Kidney epithelial cell (primary cell): ENCODE measurements around the gene YY2. TPM values are rescaled to one million over a fixed set of nuclear protein-coding genes. Genes with fewer than 3 reads are reported as not detected.
"Not testable (repeated sequence)": the region's sequence is repeated elsewhere in the genome, so short reads cannot be mapped to it uniquely, and the experiment has no call there.

Experiments
- DNase-seq: peaks from one replicate; pipeline ENCODE4 v3.0.0-alpha.2; 2010; ENCODE audit warnings: low read depth
- H3K27me3 ChIP-seq: 2 replicates; pipeline ENCODE4 v1.6.0; 2011; ENCODE audit warnings: low read length; ENCODE audit not compliant: control insufficient read depth, insufficient read depth
- H3K36me3 ChIP-seq: 2 replicates; pipeline ENCODE4 v1.5.1; 2011; ENCODE audit warnings: low read length; ENCODE audit not compliant: control insufficient read depth, insufficient read depth
- H3K4me3 ChIP-seq: 2 replicates; pipeline ENCODE4 v1.5.1; 2011; ENCODE audit warnings: low read depth, mild to moderate bottlenecking, control low read depth, low read length
- total RNA-seq: library from RNA; depleted of rRNA; stranded (reverse); fragments of >200 nt; gene quantifications from 2 replicates; pipeline ENCODE4 v1.2.3, GENCODE V29; 2015
- TF ChIP-seq, protein P1 (sequence below): IDR thresholded peaks from 2 replicates; pipeline ENCODE4 v1.5.1; 2011; ENCODE audit warnings: mild to moderate bottlenecking, moderate library complexity, low read length, control low read depth, inconsistent platforms; ENCODE audit not compliant: insufficient read depth, poor library complexity, severe bottlenecking

The YY2 gene
- total RNA-seq, 1 donor from 2014 or later, result 1.8 TPM

DNA sequence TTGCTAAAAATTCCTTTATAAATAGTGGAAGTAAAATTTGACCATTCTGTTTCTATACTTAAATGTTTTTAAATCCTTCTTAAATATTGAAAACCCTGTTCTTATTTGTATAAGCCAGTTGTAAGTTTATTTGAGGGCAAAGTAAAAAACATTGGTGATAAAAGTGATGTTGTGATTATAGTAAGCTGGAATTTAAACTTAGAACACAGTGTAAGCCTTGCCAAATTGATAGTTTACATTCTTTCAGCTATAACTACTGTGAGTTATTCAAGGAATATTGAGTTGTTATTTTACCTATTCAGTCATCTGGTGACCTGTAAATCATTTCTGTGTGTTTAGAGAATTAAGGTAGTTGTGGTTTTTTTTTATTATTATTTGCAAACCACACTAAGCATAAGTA is 9.6 kb downstream of the YY2 start:
- TF ChIP-seq, protein P1, sequence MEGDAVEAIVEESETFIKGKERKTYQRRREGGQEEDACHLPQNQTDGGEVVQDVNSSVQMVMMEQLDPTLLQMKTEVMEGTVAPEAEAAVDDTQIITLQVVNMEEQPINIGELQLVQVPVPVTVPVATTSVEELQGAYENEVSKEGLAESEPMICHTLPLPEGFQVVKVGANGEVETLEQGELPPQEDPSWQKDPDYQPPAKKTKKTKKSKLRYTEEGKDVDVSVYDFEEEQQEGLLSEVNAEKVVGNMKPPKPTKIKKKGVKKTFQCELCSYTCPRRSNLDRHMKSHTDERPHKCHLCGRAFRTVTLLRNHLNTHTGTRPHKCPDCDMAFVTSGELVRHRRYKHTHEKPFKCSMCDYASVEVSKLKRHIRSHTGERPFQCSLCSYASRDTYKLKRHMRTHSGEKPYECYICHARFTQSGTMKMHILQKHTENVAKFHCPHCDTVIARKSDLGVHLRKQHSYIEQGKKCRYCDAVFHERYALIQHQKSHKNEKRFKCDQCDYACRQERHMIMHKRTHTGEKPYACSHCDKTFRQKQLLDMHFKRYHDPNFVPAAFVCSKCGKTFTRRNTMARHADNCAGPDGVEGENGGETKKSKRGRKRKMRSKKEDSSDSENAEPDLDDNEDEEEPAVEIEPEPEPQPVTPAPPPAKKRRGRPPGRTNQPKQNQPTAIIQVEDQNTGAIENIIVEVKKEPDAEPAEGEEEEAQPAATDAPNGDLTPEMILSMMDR, result no peak
- Histone ChIP-seq H3K36me3 (no peaks in the 10 kb centered on the region), H3K4me3 (no peak overlapping the region), H3K27me3 (no peaks in the 10 kb centered on the region)
- no peak for DNase-seq

DNA sequence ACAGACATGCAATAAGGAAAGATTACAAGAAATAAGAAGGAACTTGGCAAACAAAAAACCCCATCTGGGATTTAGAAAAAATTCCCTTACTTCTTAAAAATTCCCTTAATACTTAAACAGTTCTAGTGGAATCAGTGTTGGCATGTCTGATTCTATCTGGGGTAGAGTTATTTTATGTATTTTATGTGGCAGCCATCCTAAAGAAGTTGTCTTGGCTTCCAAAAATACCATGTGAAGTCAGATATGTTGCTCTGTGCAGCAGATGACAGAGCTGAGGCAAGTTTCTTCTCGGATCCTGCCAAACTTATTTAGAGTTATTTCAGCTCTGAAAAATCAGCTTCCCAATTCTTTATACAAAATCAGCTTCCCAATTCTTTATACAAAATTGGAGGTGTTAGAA is 14.7 kb downstream of the YY2 start:
- TF ChIP-seq, protein P1, result no peak
- Histone ChIP-seq H3K4me3 (no peak overlapping the region), H3K27me3 (no peaks in the 10 kb centered on the region), H3K36me3 (no peaks in the 10 kb centered on the region)
- DNase-seq, result no peak

DNA sequence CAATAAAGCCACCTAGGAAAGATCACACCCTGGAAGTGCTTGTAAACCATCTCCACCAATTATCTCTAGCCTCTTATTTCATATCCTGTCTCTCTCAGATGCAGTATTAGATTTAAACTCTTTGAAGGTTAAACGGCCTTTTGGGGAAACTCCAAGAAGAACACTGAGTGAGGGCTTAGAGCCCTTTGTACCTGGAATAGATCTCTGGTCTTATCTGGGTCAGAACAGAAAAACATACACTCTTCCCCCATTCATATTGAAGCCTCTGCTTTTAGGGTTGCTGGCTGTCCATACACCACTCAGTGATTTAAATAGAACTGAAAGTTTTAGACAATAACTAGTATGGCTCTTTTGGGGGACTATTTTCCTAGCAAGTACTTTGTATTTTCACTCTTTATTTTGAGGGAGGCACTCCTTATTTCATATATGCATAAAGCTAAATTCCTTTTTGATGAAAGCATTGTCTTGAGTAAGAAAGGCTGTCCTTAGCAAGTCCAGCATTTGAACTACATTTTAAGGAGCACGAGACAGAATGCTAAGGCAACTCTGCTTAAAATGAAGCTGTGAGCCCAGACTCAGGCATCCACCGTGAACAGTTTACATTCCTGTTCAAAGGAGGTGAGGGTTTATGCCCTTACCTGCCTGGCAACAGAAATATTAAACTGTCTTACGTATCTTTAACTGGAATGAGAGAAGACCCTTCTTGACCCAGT is 17.4 kb downstream of the YY2 start:
- no peak overlapping the region for H3K4me3 ChIP-seq
- TF ChIP-seq, protein P1, result no peak
- no peak for DNase-seq
- no peaks in the 10 kb centered on the region for H3K27me3 ChIP-seq
- H3K36me3 ChIP-seq, result no peaks in the 10 kb centered on the region

DNA sequence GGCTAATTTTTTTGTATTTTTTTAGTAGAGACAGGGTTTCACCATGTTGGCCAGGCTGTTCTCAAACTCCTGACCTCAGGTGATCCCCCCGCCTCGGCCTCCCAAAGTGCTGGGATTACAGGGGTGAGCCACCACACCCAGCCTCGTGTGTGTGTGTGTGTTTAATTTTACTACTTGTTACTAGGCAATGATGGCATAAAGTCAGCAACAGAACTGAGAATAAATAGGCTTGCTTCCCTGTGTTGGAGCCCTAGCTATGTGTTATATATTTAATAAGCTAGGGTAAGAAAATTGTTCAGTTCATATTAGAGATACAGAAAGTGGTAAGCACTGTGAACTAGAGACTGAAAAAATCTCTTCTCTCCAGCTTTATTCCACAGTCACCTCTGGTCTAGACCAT is 18.4 kb downstream of the YY2 start:
- DNase-seq, H3K27me3 ChIP-seq, H3K4me3 ChIP-seq, H3K36me3 ChIP-seq: not testable (repeated sequence)

DNA sequence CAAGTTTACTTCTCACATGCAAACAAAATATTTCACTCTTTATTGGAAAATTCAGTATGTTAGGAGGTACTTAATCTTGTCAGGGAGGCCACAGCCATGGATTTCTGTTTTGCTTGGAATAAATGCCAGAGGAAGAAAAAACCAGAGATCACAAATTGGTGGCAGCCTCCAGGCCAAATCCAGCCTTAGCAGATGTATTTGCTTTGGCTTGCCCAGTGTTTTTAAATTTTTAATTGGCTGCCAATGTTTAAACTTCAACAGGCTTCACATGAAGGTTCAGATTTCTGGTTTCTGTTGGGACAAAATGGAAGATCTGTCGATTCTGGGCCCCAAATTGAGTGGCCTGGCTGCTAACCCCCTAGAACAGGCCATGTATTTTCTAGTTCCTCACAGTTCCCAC is 19.2 kb downstream of the YY2 start:
- TF ChIP-seq, protein P1, result no peak
- no peaks in the 10 kb centered on the region for H3K36me3 ChIP-seq
- no peak for DNase-seq
- H3K4me3 ChIP-seq, result no peak overlapping the region
- no peaks in the 10 kb centered on the region for H3K27me3 ChIP-seq

DNA sequence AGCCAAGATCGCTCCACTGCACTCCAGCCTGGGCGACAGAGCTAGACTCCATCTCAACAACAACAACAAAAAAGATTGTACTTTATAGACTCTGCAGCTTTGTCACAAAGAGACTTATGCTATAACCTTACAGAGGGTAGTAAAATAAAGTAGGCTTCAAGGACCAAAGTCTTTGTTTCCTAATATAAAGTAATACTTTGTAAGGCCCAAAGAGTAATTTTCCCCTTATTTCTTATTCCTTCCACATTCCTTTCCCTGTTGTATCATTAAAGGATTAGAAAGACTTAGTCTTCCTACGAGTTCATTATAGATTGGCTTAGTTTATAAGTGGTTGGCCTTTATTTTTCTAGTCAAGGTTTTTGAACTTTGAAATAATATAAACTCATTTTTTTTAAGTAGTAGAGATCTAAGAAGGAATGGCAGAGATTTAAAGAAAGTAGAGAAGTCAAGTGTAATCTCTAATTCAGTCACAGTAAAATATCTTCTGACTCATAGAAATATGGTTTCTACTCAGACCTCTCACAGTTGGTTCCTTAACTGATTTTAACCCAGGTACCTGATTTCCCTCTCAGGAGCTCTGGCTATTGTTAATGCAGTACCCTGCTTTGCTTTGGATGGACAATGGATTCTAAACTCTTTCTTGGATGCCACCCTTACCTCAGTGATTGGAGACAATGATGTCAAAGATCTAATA is 26.2 kb downstream of the YY2 start:
- Histone ChIP-seq H3K4me3 (no peak overlapping the region), H3K36me3 (no peaks in the 10 kb centered on the region), H3K27me3 (no peaks in the 10 kb centered on the region)
- TF ChIP-seq, protein P1, result no peak
- no peak for DNase-seq
